BLaER1 (cell line): ENCODE results near the gene BCO2.
"Not testable (repeated sequence)": the region's sequence is repeated elsewhere in the genome, so short reads cannot be mapped to it uniquely, and the experiment has no call there.

Source experiments
- H3K27ac ChIP-seq: shearing (Covaris generic); formaldehyde crosslinking; 2 replicates; pipeline ENCODE4 v1.8.1; 2022
- H3K27me3 ChIP-seq: shearing (Covaris generic); formaldehyde crosslinking; 2 replicates; pipeline ENCODE4 v1.8.1; 2022
- H3K36me3 ChIP-seq: shearing (Covaris generic); formaldehyde crosslinking; 2 replicates; pipeline ENCODE4 v1.8.1; 2022
- H3K4me1 ChIP-seq: shearing (Covaris generic); formaldehyde crosslinking; 2 replicates; pipeline ENCODE4 v1.8.1; 2022
- H3K4me2 ChIP-seq: shearing (Covaris generic); formaldehyde crosslinking; 2 replicates; pipeline ENCODE4 v1.8.1; 2022
- H3K4me3 ChIP-seq: shearing (Covaris generic); formaldehyde crosslinking; 2 replicates; pipeline ENCODE4 v1.8.1; 2022
- H3K9ac ChIP-seq: shearing (Covaris generic); formaldehyde crosslinking; 2 replicates; pipeline ENCODE4 v1.8.1; 2022
- H3K9me3 ChIP-seq: shearing (Covaris generic); formaldehyde crosslinking; 2 replicates; pipeline ENCODE4 v1.8.1; 2022
- H4K20me1 ChIP-seq: shearing (Covaris generic); formaldehyde crosslinking; 2 replicates; pipeline ENCODE4 v1.8.1; 2022
- Cebpa-rat ChIP-seq: shearing (Covaris generic); IDR thresholded peaks from 2 replicates; pipeline ENCODE4 v1.8.1; 2022

BCO2 gene

DNA sequence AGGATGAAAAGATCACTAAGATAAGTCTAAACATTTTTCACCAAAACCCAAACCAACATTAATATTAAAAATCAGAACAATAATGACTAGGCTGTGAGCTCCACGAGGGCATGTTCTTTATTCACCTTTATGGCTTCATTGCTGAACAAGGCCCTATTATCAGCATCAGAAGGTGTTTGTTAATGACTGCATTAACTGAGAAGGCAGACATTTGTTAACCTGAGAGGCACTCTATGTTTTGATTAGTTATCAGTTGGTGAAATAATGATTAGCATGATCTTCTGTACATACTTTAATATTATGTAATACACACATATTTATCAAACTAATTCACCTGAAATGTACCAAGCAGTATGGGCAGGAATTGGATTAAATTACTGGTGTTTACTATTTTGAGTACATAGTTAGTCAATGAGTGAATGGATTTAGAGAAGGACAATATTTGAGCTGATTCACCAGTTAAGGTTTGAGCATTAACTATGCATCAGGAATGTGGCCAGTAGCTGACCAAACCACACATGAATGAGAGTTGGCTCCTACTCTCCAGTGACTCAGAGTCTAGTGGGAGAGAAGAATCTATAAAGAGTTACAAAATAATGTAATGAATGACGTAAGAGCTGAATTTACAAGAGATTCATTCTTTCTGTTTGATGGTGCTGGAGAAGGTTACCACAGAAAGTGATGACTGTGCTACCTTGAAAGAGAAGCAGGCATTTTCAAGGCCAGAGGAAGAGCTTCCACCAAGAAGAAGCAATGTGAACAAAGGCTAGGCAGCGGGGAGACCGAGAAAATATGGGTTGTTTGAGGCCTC, 18.2 kb upstream of the BCO2 start:
- Histone ChIP-seq H3K4me3 (no peak overlapping the region), H3K27ac (no peak overlapping the region), H3K9ac (no peak overlapping the region), H3K27me3 (no peaks in the 10 kb centered on the region), H3K36me3 (no peaks in the 10 kb centered on the region), H3K4me1 (no peaks in the 10 kb centered on the region), H3K4me2 (no peak overlapping the region), H4K20me1 (no peaks in the 10 kb centered on the region), H3K9me3 (no peaks in the 10 kb centered on the region)
- TF ChIP-seq Cebpa-rat = no peak

- Histone ChIP-seq H3K36me3 (no peaks in the 10 kb centered on the region), H3K4me1 (no peaks in the 10 kb centered on the region), H3K4me3 (no peak overlapping the region), H3K27ac (no peak overlapping the region), H3K4me2 (no peak overlapping the region), H3K27me3 (no peaks in the 10 kb centered on the region), H3K9me3 (no peaks in the 10 kb centered on the region), H4K20me1 (no peaks in the 10 kb centered on the region), H3K9ac (no peak overlapping the region)
- no peak for TF ChIP-seq Cebpa-rat
Measured at GRCh38 chr11:112159098-112160065, 15.9 kb upstream of the BCO2 start.

DNA sequence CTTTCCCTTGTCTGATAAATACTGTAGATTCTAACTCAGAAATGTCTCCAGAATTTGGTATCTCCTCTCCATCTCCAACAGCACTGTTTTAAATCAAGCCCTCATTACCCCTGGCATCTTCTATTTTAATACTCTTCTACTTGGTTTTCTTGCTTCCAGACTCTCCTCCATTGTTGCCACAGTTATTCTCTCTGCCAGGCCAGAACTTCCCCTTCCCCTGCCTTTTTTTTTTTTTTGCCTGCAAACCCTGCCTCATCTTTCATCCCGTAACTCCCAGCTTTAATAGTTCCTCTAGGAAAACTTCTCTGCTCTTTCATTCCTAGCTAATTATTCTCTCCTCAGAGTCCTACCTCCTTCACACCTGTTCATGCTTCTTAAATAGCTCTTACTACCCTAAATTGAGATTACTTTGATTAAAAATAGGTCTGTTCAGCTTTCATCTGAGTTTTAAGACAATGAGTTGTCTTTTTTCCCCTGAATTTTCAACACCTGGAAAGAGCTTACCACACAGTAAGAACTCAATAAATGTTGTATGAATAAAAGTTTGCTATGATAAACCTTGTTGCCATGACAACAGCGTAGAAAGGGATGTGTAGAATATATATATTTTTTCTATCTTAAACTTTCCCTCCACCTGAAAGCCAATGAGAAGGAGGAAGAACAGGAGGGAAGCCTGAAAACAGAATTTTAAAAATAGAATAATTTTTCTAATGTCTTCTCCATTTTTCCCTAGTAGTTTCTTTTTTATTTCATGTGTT, 15.0 kb upstream of the BCO2 start:
- no peaks in the 10 kb centered on the region for H3K4me1 ChIP-seq

GRCh38 chr11:112161012-112161411, 14.3 kb upstream of the BCO2 start:
- Histone ChIP-seq H3K4me2 (no peak overlapping the region), H3K9ac (no peak overlapping the region)

More for the DNA sequence above, 15.0 kb upstream of the BCO2 start:
- Histone ChIP-seq H3K27ac (no peak overlapping the region), H3K36me3 (no peaks in the 10 kb centered on the region), H3K4me3 (no peak overlapping the region), H3K9me3 (no peaks in the 10 kb centered on the region), H3K4me2 (no peak overlapping the region), H3K9ac (no peak overlapping the region), H4K20me1 (no peaks in the 10 kb centered on the region), H3K27me3 (no peaks in the 10 kb centered on the region)
- no peak for TF ChIP-seq Cebpa-rat

GRCh38 chr11:112162200-112162599, 13.1 kb upstream of the BCO2 start:
- H3K4me3 ChIP-seq, H3K9ac ChIP-seq, H3K4me1 ChIP-seq, H4K20me1 ChIP-seq, H3K9me3 ChIP-seq, H3K4me2 ChIP-seq, H3K27me3 ChIP-seq, H3K27ac ChIP-seq, H3K36me3 ChIP-seq: not testable (repeated sequence)

More at GRCh38 chr11:112161012-112161411, 14.3 kb upstream of the BCO2 start:
- Histone ChIP-seq H3K27ac (no peak overlapping the region), H3K27me3 (no peaks in the 10 kb centered on the region), H3K4me1 (no peaks in the 10 kb centered on the region), H3K36me3 (no peaks in the 10 kb centered on the region), H3K4me3 (no peak overlapping the region), H3K9me3 (no peaks in the 10 kb centered on the region), H4K20me1 (no peaks in the 10 kb centered on the region)
- TF ChIP-seq Cebpa-rat = no peak

GRCh38 chr11:112162761-112163546, 12.4 kb upstream of the BCO2 start:
- H4K20me1 ChIP-seq = no peaks in the 10 kb centered on the region
- no peak overlapping the region for H3K4me3 ChIP-seq
- no peak for TF ChIP-seq Cebpa-rat
- no peaks in the 10 kb centered on the region for H3K9me3 ChIP-seq
- H3K4me1 ChIP-seq = no peaks in the 10 kb centered on the region
- H3K9ac ChIP-seq = no peak overlapping the region
- H3K4me2 ChIP-seq = no peak overlapping the region
- no peak overlapping the region for H3K27ac ChIP-seq
- H3K27me3 ChIP-seq = no peaks in the 10 kb centered on the region
- no peaks in the 10 kb centered on the region for H3K36me3 ChIP-seq

- Histone ChIP-seq H3K36me3 (no peaks in the 10 kb centered on the region), H3K4me2 (no peak within 1 kb of the TSS), H4K20me1 (no peaks in the 10 kb centered on the region), H3K27me3 (no peaks in the 10 kb centered on the region), H3K9me3 (no peaks in the 10 kb centered on the region), H3K27ac (no peak within 1 kb of the TSS), H3K4me3 (no peak within 1 kb of the TSS), H3K4me1 (no peaks in the 10 kb centered on the region), H3K9ac (no peak within 1 kb of the TSS)
- no peak for TF ChIP-seq Cebpa-rat
Measured at GRCh38 chr11:112163875-112164685, 11.2 kb upstream of the BCO2 start, which contains the start of gene IL18. IL18 (minus strand) TSS chr11:112164094; CDS start chr11:112155053, 9,041 bp downstream.

DNA sequence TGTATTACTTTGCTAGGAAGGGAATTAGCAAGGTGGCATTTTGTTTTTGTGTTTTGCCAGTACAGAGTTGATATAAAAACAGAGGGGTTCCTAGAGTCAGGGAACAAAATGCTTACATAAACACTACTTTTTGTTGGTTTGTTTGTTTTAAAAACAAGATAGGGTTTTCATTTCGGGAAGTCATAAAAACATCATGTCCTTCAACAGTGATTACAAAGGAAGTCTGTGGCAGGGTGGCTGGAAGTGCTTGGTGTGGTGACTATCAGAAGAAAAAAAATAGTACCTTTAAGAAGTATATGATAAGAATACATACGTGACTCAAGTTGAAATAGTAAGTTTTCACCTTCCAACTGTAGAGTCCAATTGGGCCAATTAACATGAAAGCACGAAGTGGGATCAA, 10.3 kb upstream of the BCO2 start:
- no peak for TF ChIP-seq Cebpa-rat
- Histone ChIP-seq H3K27me3 (no peaks in the 10 kb centered on the region), H3K27ac (no peak overlapping the region), H3K9me3 (no peaks in the 10 kb centered on the region), H3K4me3 (no peak overlapping the region), H4K20me1 (no peaks in the 10 kb centered on the region), H3K4me2 (no peak overlapping the region), H3K4me1 (no peaks in the 10 kb centered on the region), H3K36me3 (no peaks in the 10 kb centered on the region), H3K9ac (no peak overlapping the region)
